NT2/D1 (cell line): Measurements from ENCODE around the gene ST3GAL4.

Source experiments
- YY1 ChIP-seq: IDR thresholded peaks from 2 replicates; pipeline ENCODE4 v1.6.1; 2011; ENCODE audit not compliant: insufficient read length, insufficient read depth
- ZNF274 ChIP-seq: IDR thresholded peaks from 2 replicates; pipeline ENCODE4 v1.6.1; 2011; ENCODE audit warnings: mild to moderate bottlenecking, low read depth, low read length

DNA sequence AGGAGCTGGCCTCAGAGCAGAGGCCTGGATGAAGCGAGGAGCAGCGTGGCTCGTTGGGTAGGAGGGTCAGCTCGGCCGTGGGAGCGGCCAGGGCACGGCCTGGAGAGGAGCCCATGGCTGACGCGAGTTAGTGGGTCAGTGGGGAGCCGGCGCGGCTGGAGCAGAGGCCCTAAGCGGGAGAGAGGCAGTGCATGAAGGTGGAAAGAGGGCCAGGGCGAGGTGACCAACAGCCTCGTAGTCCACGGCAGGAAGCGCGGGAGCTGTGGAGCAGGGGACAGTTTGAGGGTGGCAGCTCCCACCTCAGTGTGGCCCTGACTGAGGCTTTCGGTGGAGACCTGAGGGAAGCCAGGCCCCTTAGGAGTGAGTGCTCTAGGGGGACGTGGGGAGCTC is 27.5 kb upstream of the ST3GAL4 start:
- no peak for TF ChIP-seq YY1
- TF ChIP-seq ZNF274 = no peak
